Prostate gland (tissue), 2 donors: ENCODE measurements around the gene GALNT3. TPM values are rescaled to one million over a fixed set of nuclear protein-coding genes. Genes with fewer than 3 reads are reported as not detected.
A peak's percentile ranks its signal among the peaks of the same experiment; 100 is the strongest.

Experiments
- DNase-seq: peaks from one replicate; pipeline ENCODE4 v3.0.0-alpha.2; 2019; ENCODE audit warnings: low spot score
- H3K27ac ChIP-seq, 2 donors: fragments of 200-600 bp; sonication (generic); 2 replicates each; pipeline ENCODE4 v1.5.1; 2017 to 2019
- H3K27me3 ChIP-seq: fragments of 200-600 bp; sonication (generic); replicated peaks from 2 replicates; pipeline ENCODE4 v1.5.1; 2019; ENCODE audit not compliant: insufficient read depth
- H3K36me3 ChIP-seq, 2 donors: fragments of 200-600 bp; sonication (generic); 1 replicate in 1 of 2; 2 replicates in 1 of 2; pipeline versions ENCODE4 v1.5.1 to v1.8.1; 2017 to 2019
- H3K4me1 ChIP-seq: fragments of 200-600 bp; sonication (generic); replicated peaks from 2 replicates; pipeline ENCODE4 v1.5.1; 2019
- H3K4me3 ChIP-seq, 2 donors: fragments of 200-600 bp; sonication (generic); 2 replicates each; pipeline ENCODE4 v1.5.1; 2017 to 2019
- H3K9me3 ChIP-seq: fragments of 200-600 bp; sonication (generic); 2 replicates; pipeline ENCODE4 v1.5.1; 2017
- POLR2A ChIP-seq: fragments of 450-650 bp; IDR thresholded peaks from one replicate; pipeline ENCODE4 v1.6.1; 2016; ENCODE audit warnings: antibody characterized with exemption, mild to moderate bottlenecking
- POLR2AphosphoS5 ChIP-seq: sonication (generic); formaldehyde crosslinking; IDR thresholded peaks from one replicate; pipeline ENCODE4 v1.6.1; 2017; ENCODE audit warnings: antibody characterized with exemption
- WGBS: methylation state at CpG from one replicate; pipeline ENCODE4 v1.1.5; 2018; 5-methylcytosine and 5-hydroxymethylcytosine counted together
- intact Hi-C: fragments of 100-400 bp; cut with DNase I; formaldehyde crosslinking; loops from one replicate; pipeline ENCODE4 v1.14.2; 2022
- total RNA-seq, 2 donors: library from RNA; depleted of rRNA; stranded (reverse); fragments of >200 nt; gene quantifications; one replicate each; pipeline ENCODE4 v1.1.0, GENCODE V29; 2016
- TF ChIP-seq, protein P1 (sequence below), 4 experiments: fragments of 200-600 bp in 2 of 4; fragments of 450-650 bp in 2 of 4; sonication (generic) in 2 of 4; IDR thresholded peaks; 1 replicate in 3 of 4; 2 replicates in 1 of 4; pipeline ENCODE4 v1.5.1; 2016 to 2019; ENCODE audit warnings: antibody characterized with exemption in 4 of 4, mild to moderate bottlenecking in 2 of 4, moderate library complexity in 2 of 4

GALNT3 gene
- total RNA-seq, 2 donors from 2014 or later = 24.5 to 69.9 TPM

- H3K9me3 ChIP-seq = no peaks in the 10 kb centered on the region
- no peaks in the 10 kb centered on the region for H3K4me1 ChIP-seq
- H3K4me3 ChIP-seq = no peak overlapping the region
- intact Hi-C loops = loop anchor here (5.0 kb wide), 1 partner anchor 298 kb away; no protein-coding TSS in a partner anchor
- H3K27me3 ChIP-seq = no peaks in the 10 kb centered on the region
- no peak for TF ChIP-seq POLR2A
- no peak for TF ChIP-seq POLR2AphosphoS5
- TF ChIP-seq, protein P1, sequence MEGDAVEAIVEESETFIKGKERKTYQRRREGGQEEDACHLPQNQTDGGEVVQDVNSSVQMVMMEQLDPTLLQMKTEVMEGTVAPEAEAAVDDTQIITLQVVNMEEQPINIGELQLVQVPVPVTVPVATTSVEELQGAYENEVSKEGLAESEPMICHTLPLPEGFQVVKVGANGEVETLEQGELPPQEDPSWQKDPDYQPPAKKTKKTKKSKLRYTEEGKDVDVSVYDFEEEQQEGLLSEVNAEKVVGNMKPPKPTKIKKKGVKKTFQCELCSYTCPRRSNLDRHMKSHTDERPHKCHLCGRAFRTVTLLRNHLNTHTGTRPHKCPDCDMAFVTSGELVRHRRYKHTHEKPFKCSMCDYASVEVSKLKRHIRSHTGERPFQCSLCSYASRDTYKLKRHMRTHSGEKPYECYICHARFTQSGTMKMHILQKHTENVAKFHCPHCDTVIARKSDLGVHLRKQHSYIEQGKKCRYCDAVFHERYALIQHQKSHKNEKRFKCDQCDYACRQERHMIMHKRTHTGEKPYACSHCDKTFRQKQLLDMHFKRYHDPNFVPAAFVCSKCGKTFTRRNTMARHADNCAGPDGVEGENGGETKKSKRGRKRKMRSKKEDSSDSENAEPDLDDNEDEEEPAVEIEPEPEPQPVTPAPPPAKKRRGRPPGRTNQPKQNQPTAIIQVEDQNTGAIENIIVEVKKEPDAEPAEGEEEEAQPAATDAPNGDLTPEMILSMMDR (IDR thresholded peaks at IDR 0.05) = no peak
- WGBS = 90% methylated on average over 2 of the region's 2 CpGs
- no peaks in the 10 kb centered on the region for H3K36me3 ChIP-seq
- H3K27ac ChIP-seq = no peak overlapping the region
- DNase-seq = no peak
Observed at GRCh38 chr2:165699946-165700345, 94.1 kb downstream of the GALNT3 start.

DNA sequence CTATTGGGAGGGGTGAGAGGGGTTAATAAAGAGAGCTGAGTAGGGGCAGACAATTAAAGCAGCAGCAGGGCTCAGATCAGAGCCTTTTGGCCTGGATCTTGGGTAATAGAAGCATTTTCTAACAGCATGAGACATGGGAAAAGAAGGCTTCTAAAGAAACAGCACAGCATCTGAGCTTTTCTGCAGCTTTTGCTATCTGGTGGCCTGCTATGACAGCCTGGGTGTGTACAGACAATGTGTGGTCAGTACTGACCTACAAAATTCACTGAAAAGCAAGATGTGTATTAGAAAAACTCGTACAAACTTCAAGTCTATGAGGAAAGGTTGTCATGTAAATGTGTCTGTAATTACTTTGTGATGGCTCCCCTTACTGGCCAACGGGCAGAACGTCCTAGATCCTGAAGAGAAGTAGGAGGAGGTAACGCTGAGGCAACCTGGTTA lies 95.6 kb downstream of the GALNT3 start:
- intact Hi-C loops = loop anchor here (5.0 kb wide), 1 partner anchor 296 kb away; no protein-coding TSS in a partner anchor
- peak; percentile 19 for DNase-seq
- no peaks in the 10 kb centered on the region for H3K9me3 ChIP-seq
- no peaks in the 10 kb centered on the region for H3K27me3 ChIP-seq
- no peak overlapping the region for H3K27ac ChIP-seq
- TF ChIP-seq, protein P1 (IDR thresholded peaks at IDR 0.05) = peak in 3 of 4 experiments; percentile 14 to 47 (median 45)
- TF ChIP-seq POLR2AphosphoS5 = no peak
- no peak for TF ChIP-seq POLR2A
- H3K36me3 ChIP-seq = no peaks in the 10 kb centered on the region
- 5% methylated on average over 4 of the region's 4 CpGs for WGBS
- H3K4me1 ChIP-seq = no peaks in the 10 kb centered on the region
- H3K4me3 ChIP-seq = no peak overlapping the region

- Histone ChIP-seq H3K27ac (no peak overlapping the region), H3K36me3 (no peaks in the 10 kb centered on the region), H3K4me3 (no peak overlapping the region), H3K4me1 (no peaks in the 10 kb centered on the region), H3K27me3 (no peaks in the 10 kb centered on the region), H3K9me3 (no peaks in the 10 kb centered on the region)
- intact Hi-C loops = loop anchor here (5.0 kb wide), 1 partner anchor 296 kb away; no protein-coding TSS in a partner anchor
- WGBS = 88% methylated on average over 4 of the region's 4 CpGs
- no peak for DNase-seq
- TF ChIP-seq, protein P1 (IDR thresholded peaks at IDR 0.05) = no peak
- no peak for TF ChIP-seq POLR2A
Observed at GRCh38 chr2:165697748-165698443, 96.2 kb downstream of the GALNT3 start.

Other genes with a start within 250 kb of the GALNT3 start
- gene TTC21B, start 159.5 kb upstream of the GALNT3 start, total RNA-seq = 10 to 100 TPM; 28.0 to 49.6 TPM